Raji (cell line): ENCODE data around the gene S100PBP.

Experiments
- POLR2A ChIP-seq: IDR thresholded peaks from 2 replicates; pipeline ENCODE4 v1.6.1; 2011; ENCODE audit warnings: low read depth, low read length, control low read depth; ENCODE audit not compliant: insufficient read depth

Gene S100PBP

DNA sequence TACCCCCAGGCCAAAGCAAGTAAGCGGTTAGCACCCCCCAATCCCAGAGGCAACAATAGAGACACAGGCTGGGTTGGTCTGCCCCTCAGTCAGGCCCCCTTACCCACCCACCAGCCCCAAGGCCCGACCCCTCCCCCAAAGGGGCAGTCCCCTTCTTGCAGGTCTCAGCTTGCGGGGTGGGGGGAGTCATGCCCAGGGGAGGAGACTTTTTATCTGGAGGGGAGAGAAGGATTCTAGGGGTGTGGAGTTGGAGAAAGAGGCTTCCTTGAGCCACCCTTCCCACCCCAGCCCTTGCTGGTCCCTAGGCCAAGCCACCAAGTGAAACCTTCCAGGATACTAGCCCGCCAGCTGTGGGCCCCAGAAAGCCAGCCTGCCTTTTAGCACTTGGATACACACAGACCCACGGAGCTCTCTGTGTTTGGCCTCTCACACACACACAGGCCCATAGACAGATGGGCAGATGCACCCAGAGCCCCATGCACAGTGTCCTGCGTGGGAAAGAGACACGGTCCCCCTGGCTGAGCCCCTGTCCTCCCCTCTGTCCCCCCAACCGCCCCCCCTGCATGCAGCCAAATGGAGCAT, 76.7 kb downstream of the S100PBP start:
- TF ChIP-seq POLR2A: no peak

DNA sequence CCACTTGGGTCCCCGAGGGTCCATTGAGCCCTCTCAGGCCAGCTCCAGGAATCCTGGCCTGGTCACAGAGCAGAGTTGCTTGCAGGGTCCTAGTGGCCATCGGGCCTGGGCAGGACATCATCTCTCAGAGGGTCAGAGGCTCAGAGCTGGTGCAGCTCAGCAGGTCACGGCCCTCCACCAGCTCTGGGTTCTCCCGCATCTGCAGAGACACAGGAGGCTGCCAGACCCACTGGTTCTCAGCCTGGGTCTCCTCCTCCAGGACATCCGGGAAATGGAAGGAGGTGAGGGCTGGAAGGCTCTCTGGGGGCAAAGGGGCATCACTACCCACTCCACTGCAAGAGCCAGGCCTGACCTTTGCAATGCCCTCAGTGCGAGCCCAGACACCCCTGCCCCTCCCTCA, 77.2 kb downstream of the S100PBP start:
- no peak for TF ChIP-seq POLR2A

DNA sequence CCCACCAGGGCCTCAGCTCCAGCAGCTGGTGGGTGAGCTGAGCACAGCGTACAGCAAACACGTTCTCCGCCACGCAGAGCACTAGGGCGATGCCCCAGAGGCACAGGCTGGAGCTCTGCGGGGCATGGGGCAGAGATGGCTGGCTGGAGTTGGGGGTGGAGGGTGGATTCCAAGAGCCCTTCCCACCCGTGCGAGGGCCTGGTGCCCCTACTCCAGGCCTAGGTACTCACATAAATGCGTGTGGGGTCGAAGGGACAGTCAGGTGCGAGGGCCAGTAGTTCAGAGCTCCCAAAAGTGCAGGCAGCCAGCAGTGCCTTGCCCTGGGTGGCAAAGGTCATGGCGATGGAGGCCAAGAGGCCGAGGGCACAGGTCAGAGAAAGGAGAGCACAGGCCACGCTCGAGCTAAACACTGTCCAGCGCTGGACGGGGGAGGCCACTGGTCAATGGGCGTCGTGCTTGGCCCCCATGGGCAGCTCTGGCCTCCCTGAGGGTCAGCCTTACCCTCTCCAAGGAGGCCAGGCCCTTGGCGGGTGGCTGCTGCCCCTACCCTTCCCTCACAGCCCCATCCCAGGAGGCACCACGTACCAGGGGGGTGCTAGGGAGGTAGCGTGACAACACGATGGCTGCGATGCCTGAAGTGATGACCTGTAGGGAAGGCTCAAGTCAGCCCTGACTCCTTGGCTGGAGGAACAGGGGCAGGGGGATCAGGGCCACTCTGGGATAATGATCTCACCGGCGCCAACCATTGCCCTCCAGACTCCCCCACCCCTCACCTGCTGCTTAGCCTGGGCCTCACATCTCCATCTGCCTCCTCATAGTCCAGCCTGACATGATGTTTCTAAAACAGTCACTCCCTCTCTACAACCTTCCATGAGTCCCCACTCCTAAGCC, 78.1 kb downstream of the S100PBP start:
- TF ChIP-seq POLR2A: no peak

DNA sequence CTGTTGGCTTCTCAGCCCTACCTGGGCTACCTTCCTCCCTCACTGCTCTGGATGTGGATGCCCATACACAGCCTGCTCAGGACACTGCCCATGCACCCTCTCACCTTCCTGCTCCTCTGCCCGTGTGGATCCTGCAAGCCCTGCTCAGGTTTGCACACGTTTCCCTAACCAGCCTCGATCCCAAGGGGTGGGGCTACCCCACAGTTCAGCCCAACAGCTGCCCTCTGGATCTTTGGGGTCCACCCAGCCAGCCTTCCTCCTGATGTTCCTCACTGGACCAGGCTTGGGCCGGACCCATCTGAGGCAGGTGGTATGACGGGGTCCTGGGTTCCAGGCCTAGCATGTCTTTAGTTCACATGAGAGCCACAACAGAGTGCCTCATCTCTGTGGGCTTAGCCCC, 79.0 kb downstream of the S100PBP start:
- no peak for TF ChIP-seq POLR2A

DNA sequence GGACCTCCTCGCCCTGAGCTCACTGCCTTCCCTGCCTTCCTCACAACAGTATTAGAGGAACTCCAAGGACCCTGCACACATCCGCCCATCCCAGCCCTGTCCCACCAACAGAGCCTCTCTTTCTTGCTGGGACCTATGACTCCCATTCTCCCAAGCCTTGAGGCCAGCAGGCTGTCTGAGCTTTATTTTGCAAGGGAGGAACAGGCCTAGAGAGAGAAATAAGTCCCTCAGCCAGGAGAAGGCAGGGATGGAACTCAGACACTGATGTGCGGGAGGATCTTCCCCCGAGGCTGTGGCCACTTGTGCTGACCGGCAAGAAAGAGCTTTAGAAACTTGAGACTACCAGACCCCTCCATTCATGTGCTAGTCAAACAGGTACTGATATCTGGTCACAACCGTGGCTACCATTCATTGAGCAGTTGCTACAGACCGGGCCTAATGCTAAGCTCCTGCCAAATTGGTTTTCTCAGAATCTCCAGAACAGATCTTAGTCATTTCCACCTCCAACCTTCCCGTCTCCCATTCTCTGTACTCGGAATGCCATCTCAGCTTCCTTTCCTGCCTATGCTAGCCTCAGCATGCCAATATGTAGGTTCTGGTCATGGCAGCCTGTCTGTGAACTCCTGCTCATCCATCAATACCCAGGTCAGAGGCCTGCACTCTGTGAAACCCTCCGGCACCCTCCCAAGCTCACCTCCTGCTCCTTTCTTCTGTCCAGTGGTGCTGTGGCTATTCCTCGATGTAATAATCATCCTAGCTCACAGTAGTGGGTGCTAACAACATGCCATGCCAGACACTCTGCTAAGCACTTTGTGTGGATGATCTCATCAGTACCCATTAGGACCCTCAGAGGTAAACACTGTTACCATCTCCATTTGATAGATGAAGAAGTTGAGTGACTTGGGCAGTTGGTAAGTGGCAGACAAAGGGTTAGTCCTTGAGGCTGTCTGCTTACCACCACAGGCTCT, 79.9 kb downstream of the S100PBP start:
- no peak for TF ChIP-seq POLR2A

DNA sequence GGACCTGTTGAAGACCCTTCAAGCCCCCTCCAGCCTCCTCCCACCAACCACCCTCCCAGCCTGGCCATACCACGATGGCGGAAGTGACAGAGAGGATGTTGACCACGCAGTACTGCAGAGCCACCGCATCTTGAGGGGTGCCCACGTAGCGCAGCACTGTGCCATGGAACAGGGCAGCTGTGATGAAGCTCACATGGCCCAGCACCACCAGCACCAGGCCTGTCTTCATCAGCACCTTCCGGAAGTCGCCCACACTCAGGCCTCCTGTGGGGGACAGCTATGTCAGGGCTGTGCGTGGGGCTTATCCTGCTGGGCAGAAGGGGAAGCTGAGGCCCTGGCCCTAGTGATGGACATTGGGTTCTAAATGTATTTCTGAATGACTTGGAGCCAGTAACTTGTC, 80.6 kb downstream of the S100PBP start:
- TF ChIP-seq POLR2A: no peak

DNA sequence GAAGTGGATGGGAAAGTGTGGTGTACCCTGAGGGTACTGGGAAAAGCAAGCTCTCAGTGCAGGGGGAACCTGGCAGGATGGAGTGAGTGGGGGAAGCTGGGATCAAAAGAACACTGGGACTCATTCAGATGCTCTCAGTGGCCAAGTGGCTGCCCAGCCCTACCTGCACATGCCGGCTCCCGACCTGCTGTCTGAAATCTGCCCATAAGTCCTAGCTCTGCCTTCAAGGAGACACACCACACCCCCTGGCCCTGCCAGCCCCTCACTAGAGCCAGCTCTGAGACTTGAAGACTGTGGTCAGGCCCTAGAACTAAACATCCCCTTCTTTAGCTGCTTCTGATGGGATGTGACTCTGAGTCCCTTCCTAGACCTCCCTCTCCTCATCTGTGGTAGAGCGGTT, 81.5 kb downstream of the S100PBP start:
- no peak for TF ChIP-seq POLR2A

DNA sequence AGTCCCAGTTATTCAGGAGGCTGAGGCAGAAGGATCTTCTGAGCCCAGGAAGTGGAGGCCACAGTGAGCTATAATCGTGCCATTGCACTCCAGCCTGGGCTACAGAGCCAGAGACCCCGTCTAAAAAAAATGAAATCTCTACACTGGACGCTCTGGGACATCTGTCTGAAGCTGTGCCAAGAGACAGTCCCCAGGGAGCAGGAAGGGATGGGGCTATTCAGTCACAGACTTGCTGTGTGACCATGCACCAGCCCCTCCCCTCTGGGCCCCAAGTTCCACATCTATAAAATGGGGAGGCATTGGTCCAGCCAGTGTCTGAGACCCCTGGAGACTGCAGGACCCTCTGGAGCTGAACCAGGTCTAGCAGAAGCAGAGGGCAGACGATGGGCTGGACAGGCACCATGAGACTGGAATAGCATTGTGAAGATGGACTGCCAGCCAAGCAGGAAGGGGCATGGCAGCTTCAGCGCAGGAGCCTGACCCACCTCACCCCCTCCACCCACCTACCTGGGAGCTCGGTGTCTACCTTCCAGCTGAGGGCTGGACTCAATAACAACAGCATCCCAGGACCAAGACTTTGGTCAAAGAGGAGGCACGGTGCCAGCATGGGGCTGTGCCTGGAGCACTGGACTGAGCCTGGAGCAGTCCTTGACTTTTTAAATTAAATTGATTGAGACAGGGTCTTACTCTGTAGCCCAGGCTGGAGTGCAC, 82.3 kb downstream of the S100PBP start:
- TF ChIP-seq POLR2A: no peak

DNA sequence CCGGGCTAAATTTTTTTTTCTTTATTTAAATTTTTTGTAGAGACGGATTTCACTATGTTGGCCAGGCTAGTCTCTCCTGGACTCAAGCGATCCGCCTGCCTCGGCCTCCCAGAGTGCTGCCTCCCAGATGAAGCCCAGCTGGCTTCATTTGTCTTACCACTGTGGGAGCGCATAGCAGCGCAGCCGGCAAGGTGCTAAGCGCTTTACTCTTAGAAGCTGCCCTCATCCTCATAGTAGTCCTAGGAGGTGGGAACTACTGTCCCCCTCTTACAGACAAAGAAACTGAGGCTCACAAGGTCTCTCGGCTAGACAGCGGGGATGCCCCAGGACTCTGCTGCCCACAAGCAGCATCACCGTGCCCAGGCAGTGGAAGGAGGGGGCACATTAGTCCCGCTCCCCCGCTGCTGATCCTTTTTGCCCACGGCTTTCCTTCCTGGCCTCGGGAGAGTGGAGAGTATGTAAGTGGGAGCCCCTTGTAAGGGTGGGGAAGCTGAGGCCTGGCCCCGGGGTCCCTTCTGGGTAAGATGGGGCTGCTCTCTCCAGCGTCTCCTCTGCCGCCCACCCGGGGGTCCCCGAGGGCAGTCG, 83.0 kb downstream of the S100PBP start:
- TF ChIP-seq POLR2A: no peak

DNA sequence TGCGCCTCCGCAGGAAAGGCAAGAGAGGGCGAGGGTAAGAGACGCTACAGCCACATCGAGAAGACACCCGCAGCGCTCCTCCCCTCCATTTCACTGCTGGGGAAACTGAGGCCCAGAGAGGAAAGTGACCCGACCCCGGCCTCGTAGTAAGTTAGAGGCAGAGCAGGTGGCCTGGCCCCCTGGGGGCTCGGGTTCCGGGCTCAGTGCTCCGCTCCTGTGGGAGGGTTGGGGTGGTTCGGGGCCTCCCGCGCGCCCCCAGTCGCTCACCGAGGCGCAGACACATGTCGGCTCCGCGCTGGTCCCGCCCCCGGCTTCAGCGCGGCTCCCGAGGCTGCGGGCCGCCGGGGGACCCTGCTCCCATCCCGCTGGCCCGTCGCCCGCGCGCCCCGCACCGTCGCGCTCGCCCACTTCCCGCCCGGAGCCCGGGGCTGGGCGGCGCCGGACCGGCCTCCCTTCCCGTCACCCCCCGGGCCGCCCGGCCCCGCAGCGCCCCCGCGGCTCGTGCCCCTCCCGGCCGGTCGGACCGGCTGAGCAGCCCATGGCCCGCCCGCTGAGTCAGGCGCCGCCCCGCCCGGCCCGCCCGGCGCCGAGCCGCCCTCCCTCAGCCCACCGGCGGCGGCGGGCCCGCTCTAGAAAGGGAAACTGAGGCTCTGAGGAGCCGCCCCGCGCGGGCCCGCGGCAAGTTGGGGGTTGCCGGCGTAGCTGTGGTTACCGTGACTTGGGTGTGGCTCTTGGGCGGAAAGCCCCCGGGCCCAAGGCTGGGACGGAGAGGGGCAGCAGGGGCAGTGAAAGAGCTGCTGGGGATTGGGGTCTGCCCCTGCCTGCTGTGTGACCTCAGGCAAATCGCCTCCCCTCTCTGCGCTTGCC, 83.7 kb downstream of the S100PBP start, which contains the start of gene TMEM54:
Gene TMEM54 (minus strand): TSS at position 434 of the 867 bp plus-strand sequence. CDS start 151 bp downstream, at position 283.
- no peak for TF ChIP-seq POLR2A

DNA sequence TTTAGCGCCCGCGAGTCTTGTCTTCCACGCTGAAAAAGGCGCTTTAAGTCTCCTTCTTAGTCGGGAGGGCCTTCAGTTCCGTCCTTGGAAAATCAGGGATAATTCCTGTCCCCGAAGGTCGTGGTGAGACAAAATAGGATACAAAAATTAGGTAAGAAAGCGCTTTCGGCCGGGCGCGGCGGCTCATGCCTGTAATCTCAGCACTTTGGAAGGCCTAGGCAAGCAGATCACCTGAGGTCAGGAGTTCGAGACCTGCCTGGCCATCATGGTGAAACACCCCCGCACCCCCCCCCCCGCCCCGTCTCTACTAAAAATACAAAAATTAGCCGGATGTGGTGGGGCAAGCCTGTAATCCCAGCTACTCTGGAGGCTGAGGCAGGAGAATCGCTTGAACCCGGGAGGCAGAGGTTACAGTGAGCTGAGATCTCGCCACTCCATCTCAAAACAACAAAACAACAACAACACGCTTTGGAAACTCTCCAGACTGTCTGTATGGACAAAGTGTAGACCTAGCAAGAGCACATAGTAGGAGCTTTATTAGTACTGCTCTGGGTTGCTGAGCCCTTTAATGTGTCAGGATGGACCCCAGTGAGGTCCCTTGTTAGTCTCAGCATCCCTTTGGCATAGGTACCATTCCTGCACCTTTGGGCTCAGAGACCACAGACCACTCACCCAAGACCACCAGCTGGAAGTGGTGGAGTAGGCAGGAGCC, 84.5 kb downstream of the S100PBP start:
- no peak for TF ChIP-seq POLR2A

DNA sequence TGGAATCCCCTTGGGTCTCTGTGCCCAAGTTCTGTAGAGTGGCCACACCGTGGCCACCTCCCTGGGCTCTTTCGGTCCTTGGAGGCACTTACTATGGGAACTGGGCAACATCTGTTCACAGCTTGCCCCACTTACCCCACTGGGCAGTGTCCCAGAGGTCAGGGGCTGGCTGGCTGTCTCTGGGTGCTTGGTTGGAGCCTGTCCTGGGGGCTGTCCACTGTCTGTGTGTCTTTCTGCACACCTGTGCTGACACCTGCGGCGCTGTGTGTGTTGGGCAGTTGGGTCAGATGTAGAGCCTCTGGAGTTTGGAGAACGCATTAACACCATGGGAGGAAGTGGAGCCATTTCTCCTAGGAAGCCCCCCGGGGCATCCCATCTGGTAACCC, 85.1 kb downstream of the S100PBP start:
- no peak for TF ChIP-seq POLR2A
